Nephron progenitor cell (in vitro differentiated cells): ENCODE measurements around the gene ANTXR1.

ENCODE experiments used
- DNase-seq: peaks from one replicate; pipeline ENCODE4 v3.0.0; 2021
- H3K27ac Mint-ChIP-seq: 2 replicates; pipeline ENCODE4 v1.8.0; 2021; ENCODE audit warnings: mild to moderate bottlenecking, moderate library complexity, mixed read lengths
- H3K27me3 Mint-ChIP-seq: 2 replicates; pipeline ENCODE4 v1.8.0; 2021; ENCODE audit warnings: mild to moderate bottlenecking, low read depth, mixed read lengths; ENCODE audit not compliant: poor library complexity
- H3K36me3 Mint-ChIP-seq: 2 replicates; pipeline ENCODE4 v1.8.0; 2021; ENCODE audit warnings: low read depth, mixed read lengths
- H3K4me1 Mint-ChIP-seq: 2 replicates; pipeline ENCODE4 v1.8.0; 2021; ENCODE audit warnings: mixed read lengths
- H3K4me3 Mint-ChIP-seq: 2 replicates; pipeline ENCODE4 v1.8.0; 2021; ENCODE audit warnings: mild to moderate bottlenecking, moderate library complexity, mixed read lengths
- H3K9me3 Mint-ChIP-seq: 2 replicates; pipeline ENCODE4 v1.8.0; 2021; ENCODE audit warnings: mild to moderate bottlenecking, moderate library complexity, mixed read lengths
- TF ChIP-seq, protein P1 (sequence below): fragments of 200-600 bp; sonication (generic); IDR thresholded peaks from 2 replicates; pipeline ENCODE4 v1.5.0; 2021; ENCODE audit warnings: antibody characterized with exemption

Gene ANTXR1

GRCh38 chr2:69041214-69041613, 28.2 kb downstream of the ANTXR1 start:
- Mint-ChIP-seq H3K27ac (no peak overlapping the region), H3K4me1 (peaks cover 13% of the 10 kb centered on the region), H3K36me3 (peaks cover 78% of the 10 kb centered on the region), H3K27me3 (peaks cover 2% of the 10 kb centered on the region), H3K4me3 (no peak overlapping the region), H3K9me3 (no peaks in the 10 kb centered on the region)
- no peak for DNase-seq
- TF ChIP-seq, protein P1, sequence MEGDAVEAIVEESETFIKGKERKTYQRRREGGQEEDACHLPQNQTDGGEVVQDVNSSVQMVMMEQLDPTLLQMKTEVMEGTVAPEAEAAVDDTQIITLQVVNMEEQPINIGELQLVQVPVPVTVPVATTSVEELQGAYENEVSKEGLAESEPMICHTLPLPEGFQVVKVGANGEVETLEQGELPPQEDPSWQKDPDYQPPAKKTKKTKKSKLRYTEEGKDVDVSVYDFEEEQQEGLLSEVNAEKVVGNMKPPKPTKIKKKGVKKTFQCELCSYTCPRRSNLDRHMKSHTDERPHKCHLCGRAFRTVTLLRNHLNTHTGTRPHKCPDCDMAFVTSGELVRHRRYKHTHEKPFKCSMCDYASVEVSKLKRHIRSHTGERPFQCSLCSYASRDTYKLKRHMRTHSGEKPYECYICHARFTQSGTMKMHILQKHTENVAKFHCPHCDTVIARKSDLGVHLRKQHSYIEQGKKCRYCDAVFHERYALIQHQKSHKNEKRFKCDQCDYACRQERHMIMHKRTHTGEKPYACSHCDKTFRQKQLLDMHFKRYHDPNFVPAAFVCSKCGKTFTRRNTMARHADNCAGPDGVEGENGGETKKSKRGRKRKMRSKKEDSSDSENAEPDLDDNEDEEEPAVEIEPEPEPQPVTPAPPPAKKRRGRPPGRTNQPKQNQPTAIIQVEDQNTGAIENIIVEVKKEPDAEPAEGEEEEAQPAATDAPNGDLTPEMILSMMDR = no peak

DNA sequence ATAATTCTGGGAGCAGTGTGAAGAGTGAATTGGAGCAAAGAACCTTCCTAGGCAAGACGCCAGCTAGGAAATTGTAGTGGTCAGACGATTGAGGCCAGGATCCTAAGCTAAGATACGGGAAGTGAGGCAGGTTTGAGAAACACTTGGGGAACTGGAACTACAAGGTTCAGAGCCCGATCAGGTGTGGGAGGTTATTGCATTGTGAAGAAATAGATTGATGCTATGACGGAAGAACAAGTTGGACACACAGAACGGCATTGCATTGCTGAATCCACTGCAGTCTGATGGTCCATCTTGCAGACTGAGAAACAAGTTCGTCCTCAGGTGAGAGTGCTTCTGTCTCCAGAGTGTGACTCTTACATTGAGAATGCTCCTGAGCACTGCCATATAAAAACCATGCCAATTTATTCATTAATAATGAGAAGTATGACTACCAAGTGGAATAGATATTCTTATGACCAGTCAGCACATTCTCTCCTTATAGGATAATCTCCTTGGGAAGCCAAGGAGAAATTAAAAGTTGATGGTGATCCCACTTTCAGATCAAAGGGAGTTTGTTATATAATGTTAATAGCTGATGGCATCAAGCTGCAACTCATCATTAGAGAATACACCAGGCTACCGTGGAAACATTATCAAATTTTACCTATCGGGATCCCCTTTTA, 30.9 kb downstream of the ANTXR1 start:
- TF ChIP-seq, protein P1 = no peak
- H3K9me3 Mint-ChIP-seq = no peaks in the 10 kb centered on the region
- no peak for DNase-seq
- no peak overlapping the region for H3K4me3 Mint-ChIP-seq
- peaks cover 15% of the 10 kb centered on the region for H3K4me1 Mint-ChIP-seq
- H3K27me3 Mint-ChIP-seq = no peaks in the 10 kb centered on the region
- H3K27ac Mint-ChIP-seq = no peak overlapping the region
- peaks cover 86% of the 10 kb centered on the region for H3K36me3 Mint-ChIP-seq

DNA sequence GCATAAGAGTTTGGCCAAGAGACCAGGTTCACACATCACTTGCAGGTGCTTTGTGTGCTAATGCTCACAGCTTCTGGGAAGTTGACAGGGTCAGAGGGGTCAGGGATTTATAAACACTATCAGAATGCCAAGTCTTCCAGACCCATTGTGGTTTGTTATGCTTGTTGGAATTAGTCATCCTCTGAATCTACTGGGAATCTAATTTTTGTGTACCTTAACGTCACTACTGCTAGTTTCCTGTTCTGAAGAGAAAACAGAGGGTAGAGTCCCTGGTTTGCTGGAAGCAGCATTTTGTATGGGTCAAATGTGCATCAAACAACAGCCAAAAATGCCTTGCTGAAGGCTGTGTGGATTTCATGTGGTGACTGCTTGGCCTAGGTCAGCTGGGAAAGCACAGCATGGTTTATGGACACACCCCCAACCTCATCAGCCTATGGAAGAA, 33.3 kb downstream of the ANTXR1 start:
- H3K4me3 Mint-ChIP-seq = no peak overlapping the region
- peaks cover 15% of the 10 kb centered on the region for H3K4me1 Mint-ChIP-seq
- no peaks in the 10 kb centered on the region for H3K27me3 Mint-ChIP-seq
- TF ChIP-seq, protein P1 = no peak
- peaks cover 82% of the 10 kb centered on the region for H3K36me3 Mint-ChIP-seq
- DNase-seq = no peak
- peak overlapping the region; percentile 60 for H3K27ac Mint-ChIP-seq
- H3K9me3 Mint-ChIP-seq = no peaks in the 10 kb centered on the region

DNA sequence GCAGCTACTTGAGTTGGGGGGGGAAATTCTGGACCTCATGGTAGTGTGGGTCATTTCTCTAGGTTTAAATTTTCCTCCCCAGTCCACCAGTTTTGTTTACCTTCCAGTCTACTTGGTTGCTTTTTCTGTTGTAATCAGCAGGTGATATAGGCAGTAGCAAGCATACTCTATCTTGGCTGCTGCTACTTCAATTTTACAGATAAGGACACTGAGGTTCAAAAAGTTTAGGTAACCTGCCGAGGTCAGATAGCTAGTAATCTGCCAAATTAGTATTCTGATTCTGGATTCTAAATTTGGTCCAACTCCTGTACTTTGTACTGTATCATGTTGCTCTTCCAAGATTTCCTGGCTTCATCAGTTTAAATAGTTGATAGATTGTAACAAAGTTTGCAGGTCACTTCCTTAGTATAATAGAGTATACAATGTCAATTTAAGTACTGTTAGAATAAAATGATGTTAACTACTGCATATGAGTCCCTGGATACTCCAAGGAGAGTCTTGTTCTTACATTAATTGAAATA, 34.7 kb downstream of the ANTXR1 start:
- Mint-ChIP-seq H3K4me1 (peaks cover 15% of the 10 kb centered on the region), H3K36me3 (peaks cover 73% of the 10 kb centered on the region), H3K27ac (peak overlapping the region; percentile 40), H3K27me3 (no peaks in the 10 kb centered on the region), H3K4me3 (no peak overlapping the region), H3K9me3 (no peaks in the 10 kb centered on the region)
- TF ChIP-seq, protein P1 = no peak
- DNase-seq = no peak

GRCh38 chr2:69050802-69051201, 37.8 kb downstream of the ANTXR1 start:
- no peak overlapping the region for H3K27ac Mint-ChIP-seq
- no peak overlapping the region for H3K4me3 Mint-ChIP-seq
- TF ChIP-seq, protein P1 = no peak
- peaks cover 67% of the 10 kb centered on the region for H3K36me3 Mint-ChIP-seq
- no peak for DNase-seq
- peaks cover 1% of the 10 kb centered on the region for H3K9me3 Mint-ChIP-seq
- H3K27me3 Mint-ChIP-seq = no peaks in the 10 kb centered on the region
- H3K4me1 Mint-ChIP-seq = peaks cover 7% of the 10 kb centered on the region
